Left ventricle myocardium inferior (tissue), 1 donor: Measurements from ENCODE around the gene LMF2. TPM values are rescaled to one million over a fixed set of nuclear protein-coding genes. Genes with fewer than 3 reads are reported as not detected.
A peak's percentile ranks its signal among the peaks of the same experiment; 100 is the strongest.

Source experiments
- DNase-seq: peaks from one replicate; pipeline ENCODE4 v3.0.0-alpha.2; 2020
- H3K27ac ChIP-seq: fragments of 200-600 bp; replicated peaks from 2 replicates; pipeline ENCODE4 v1.8.0; 2021
- H3K27me3 ChIP-seq: fragments of 200-600 bp; 2 replicates; pipeline ENCODE4 v1.8.0; 2021; ENCODE audit warnings: low read depth
- H3K36me3 ChIP-seq: fragments of 200-600 bp; 2 replicates; pipeline ENCODE4 v1.8.0; 2021
- H3K4me1 ChIP-seq: fragments of 200-600 bp; 2 replicates; pipeline ENCODE4 v1.8.0; 2021
- H3K4me3 ChIP-seq: fragments of 200-600 bp; 2 replicates; pipeline ENCODE4 v1.8.0; 2021; ENCODE audit warnings: mild to moderate bottlenecking, moderate library complexity
- H3K9me3 ChIP-seq: fragments of 200-600 bp; replicated peaks from 2 replicates; pipeline ENCODE4 v1.8.0; 2021
- intact Hi-C: fragments of 100-400 bp; cut with micrococcal nuclease; formaldehyde crosslinking; loops from one replicate; pipeline ENCODE4 v1.11.0; 2022
- total RNA-seq: library from RNA; stranded (reverse); fragmentation: NEBNext Ultra II Directional; extraction: Animal tissue kit (Norgen Biotek cat#: 25700); gene quantifications from one replicate; pipeline ENCODE4 v1.2.1, GENCODE V29; 2021
- TF ChIP-seq, protein P1 (sequence below): fragments of 200-600 bp; IDR thresholded peaks from 2 replicates; pipeline ENCODE4 v1.8.0; 2021; ENCODE audit warnings: antibody characterized with exemption, mild to moderate bottlenecking, borderline replicate concordance
- donor health status: DM: no; HTN: yes; CAD: no; lungs with severe emphysema.

Gene LMF2
- total RNA-seq, 1 donor from 2014 or later = 23.4 TPM

DNA sequence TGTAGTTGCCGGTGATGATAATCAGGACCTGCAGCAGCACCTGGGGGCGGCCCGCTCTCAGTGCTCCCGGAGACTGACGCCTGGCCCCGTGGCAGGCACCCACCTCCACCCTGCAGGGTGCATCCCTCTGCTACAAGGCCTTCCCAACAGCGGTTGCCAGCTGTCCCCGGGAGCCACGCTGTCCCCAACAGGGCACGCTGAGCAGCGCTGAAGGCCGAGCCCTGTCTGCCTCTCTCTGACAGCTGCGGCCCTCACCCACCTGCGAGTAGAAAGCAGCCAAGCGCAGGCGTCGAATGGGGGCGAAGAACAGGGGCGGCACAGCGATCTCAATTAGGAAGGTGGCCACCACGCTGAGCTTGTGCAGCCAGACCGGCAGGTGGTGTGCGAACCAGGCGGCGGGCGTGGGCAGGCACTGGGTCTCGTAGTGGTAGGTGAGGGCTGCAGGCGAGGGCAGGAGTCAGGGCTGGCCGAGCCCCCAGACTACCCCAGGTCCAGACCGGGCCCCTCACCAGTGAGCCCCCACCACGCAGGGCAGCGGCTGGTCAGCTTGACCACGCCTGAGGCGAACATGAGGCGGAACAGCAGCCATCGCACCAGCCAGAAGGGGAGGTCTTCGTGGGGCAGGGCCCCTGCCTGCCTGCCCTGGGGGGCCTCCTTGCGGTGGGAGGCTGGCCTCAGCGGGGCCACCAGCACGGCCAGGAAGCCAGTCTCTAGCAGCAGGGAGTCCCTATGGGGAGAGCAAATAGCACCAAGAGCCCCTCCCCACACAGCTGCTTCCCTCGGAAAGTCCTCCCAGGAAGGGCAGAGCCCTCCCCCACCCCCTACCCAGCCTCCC is 1.5 kb downstream of the LMF2 start:
- H3K9me3 ChIP-seq = no peaks in the 10 kb centered on the region
- TF ChIP-seq, protein P1, sequence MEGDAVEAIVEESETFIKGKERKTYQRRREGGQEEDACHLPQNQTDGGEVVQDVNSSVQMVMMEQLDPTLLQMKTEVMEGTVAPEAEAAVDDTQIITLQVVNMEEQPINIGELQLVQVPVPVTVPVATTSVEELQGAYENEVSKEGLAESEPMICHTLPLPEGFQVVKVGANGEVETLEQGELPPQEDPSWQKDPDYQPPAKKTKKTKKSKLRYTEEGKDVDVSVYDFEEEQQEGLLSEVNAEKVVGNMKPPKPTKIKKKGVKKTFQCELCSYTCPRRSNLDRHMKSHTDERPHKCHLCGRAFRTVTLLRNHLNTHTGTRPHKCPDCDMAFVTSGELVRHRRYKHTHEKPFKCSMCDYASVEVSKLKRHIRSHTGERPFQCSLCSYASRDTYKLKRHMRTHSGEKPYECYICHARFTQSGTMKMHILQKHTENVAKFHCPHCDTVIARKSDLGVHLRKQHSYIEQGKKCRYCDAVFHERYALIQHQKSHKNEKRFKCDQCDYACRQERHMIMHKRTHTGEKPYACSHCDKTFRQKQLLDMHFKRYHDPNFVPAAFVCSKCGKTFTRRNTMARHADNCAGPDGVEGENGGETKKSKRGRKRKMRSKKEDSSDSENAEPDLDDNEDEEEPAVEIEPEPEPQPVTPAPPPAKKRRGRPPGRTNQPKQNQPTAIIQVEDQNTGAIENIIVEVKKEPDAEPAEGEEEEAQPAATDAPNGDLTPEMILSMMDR = no peak
- intact Hi-C loops = no loop called here
- H3K36me3 ChIP-seq = peaks cover 34% of the 10 kb centered on the region
- H3K4me3 ChIP-seq = peak overlapping the region; percentile 99
- H3K27me3 ChIP-seq = no peaks in the 10 kb centered on the region
- peaks cover 34% of the 10 kb centered on the region for H3K4me1 ChIP-seq
- DNase-seq = no peak
- no peak overlapping the region for H3K27ac ChIP-seq

DNA sequence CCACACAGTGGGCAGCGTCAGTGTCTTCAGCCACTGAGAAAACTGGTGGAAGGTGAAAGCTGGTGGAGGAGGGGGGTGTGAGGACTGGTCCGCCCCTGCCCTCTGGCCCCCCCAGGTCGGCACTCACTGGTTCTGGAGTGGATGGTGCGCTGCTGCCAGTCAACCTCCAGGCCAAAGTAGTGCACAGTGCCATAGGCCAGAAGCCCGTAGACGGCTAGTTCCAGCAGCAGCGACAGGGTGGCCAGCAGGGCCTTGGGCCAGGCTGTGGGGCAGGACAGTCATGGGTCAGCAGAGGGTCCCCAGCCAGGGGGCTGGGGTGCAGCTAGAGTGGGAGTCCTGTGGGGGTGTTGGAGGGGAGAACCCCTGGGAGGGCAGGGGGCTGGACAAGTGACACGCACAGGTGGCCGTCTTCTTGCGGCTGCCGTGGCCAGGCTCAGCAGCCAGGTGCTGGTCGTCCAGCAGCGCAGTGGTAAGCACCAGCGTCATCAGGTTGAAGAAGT is 2.2 kb downstream of the LMF2 start:
- no peak for DNase-seq
- Histone ChIP-seq H3K27me3 (no peaks in the 10 kb centered on the region), H3K4me1 (peaks cover 34% of the 10 kb centered on the region), H3K36me3 (peaks cover 34% of the 10 kb centered on the region), H3K9me3 (no peaks in the 10 kb centered on the region), H3K4me3 (no peak overlapping the region), H3K27ac (no peak overlapping the region)
- TF ChIP-seq, protein P1 = no peak
- intact Hi-C loops = no loop called here

DNA sequence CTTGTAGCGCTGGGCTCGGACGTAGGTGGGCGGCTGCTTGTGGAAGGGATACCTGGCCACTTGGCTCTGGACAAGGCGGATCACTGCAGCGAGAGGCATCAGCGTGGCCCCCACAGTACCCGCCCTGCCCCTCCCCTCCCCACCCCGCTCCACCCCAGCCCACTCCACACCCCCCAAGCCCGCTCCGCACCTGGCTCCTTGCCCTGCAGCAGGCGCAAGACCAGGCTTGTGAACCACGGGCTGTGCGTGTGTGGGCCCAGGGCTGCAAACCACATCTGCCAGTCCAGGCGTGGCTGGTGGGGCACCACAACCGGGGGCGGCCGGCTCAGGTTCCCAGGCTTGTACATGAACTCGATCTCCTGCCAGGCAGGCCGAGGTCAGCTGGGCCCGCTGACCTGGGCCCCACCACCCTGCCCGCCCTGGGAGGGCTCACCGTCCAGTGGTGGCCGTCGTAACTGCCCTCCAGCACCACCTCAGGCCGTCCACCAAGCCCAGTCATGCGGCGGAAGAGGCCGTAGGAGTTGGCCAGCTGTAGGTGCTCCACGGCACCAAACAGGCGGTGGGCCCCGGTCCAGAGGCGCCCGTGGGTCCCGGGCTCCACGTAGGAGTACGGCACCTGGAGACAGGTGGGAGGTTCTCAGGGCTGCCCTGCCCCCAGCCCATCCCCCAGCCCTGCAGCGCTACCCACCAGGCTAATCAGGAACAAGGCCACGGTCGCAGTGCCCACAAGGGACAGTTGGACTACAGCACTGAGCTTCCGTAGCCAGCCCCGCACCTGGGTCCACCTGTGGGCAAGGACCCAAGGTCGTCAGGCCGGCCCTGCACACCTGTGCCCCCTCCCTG is 2.9 kb downstream of the LMF2 start:
- TF ChIP-seq, protein P1 = no peak
- peaks cover 34% of the 10 kb centered on the region for H3K36me3 ChIP-seq
- no peaks in the 10 kb centered on the region for H3K27me3 ChIP-seq
- no peak for DNase-seq
- no peak overlapping the region for H3K27ac ChIP-seq
- no peaks in the 10 kb centered on the region for H3K9me3 ChIP-seq
- intact Hi-C loops = no loop called here
- H3K4me3 ChIP-seq = no peak overlapping the region
- H3K4me1 ChIP-seq = peaks cover 32% of the 10 kb centered on the region

DNA sequence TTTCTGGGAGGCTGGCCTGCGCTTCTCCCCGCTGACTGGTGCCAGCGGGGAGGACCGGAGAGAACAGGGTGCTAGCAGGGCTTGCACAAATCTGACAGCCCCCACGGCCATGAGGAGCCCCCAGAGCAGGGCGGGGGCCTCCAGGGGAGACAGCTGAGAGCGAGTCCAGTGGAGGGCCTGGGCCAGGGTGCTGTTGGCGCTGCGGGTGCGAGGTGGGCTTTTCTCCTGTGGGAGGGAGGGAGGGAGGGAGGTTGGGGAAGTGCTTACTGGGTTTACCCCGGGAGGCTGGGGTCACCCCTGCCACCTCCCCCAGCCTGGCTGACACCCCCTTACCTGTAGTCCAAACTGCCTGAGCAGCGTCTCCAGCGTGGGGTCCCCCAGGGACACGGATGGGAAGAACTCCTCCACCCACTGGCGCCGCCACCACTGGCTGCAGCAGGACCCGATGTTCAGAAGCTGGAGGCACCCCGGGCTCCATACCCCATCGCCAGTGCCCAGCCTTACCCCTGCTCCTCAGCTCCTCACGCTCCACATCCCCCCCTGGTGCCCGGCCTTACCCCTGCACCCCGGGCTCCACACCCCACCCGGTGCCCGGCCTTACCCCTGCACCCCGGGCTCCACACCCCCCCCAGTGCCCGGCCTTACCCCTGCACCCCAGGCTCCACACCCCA is 3.9 kb downstream of the LMF2 start:
- no peaks in the 10 kb centered on the region for H3K27me3 ChIP-seq
- peaks cover 34% of the 10 kb centered on the region for H3K36me3 ChIP-seq
- intact Hi-C loops = no loop called here
- peaks cover 25% of the 10 kb centered on the region for H3K4me1 ChIP-seq
- no peaks in the 10 kb centered on the region for H3K9me3 ChIP-seq
- H3K27ac ChIP-seq = no peak overlapping the region
- DNase-seq = no peak
- no peak overlapping the region for H3K4me3 ChIP-seq
- TF ChIP-seq, protein P1 = no peak
